Measurements from ENCODE around the gene TMPRSS15.

Gene TMPRSS15

DNA sequence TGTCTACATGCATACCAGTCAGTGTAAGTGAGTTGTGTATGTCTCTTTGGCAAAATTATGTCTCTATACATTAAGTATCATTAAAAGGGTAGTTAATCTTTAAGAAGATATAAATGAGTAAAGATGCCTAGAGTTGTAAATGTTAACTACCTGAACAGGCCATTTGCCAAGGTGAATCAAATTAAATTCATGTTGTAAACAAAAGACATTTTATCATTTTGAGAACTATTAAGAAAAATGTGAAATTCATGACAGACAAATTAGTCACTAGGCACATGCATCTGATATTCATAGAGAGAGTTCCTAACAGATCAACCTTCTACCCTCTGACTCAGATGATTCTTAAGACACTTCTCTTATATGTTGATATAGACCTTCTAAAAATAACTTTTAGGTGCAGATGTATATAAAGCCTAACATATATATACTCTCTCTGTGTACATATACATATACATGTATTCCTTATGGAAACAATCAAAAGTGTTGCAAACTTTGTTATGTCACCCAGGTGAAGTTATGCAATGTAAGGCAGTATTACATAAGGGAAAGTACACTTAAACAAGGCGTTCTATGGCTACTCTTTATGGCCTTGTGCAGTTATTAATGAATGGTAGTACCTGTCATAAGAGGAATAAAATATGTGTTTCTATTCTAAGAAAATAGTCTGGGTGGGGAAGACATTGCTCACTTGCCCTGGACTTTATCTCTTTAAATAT is at the start of gene TMPRSS15:
Gene TMPRSS15, minus strand, starts transcription at position 51 of the 716 bp plus-strand sequence. CDS start 163 bp downstream, outside the sequence.
- no peak within 1 kb of the TSS for H3K4me3 ChIP-seq
- no peak for DNase-seq (ENCODE audit: low spot score in 2 of 2)
- no peaks in the 10 kb centered on the region for H3K36me3 ChIP-seq (replicated peaks)
- in situ Hi-C loops (cut with MboI; ENCODE audit: low sequenced_read_pairs), result no loop called here
- 0 out of 2 replicates have a peak, but pooled peaks cover 2% of the 10 kb centered on the region for H3K4me1 ChIP-seq
- peaks cover 6% of the 10 kb centered on the region; the same call in 1 of the 2 replicates for H3K9me3 ChIP-seq
- H3K27me3 ChIP-seq (ENCODE audit: low read depth), result no peaks in the 10 kb centered on the region; the same call in 1 of the 2 replicates

DNA sequence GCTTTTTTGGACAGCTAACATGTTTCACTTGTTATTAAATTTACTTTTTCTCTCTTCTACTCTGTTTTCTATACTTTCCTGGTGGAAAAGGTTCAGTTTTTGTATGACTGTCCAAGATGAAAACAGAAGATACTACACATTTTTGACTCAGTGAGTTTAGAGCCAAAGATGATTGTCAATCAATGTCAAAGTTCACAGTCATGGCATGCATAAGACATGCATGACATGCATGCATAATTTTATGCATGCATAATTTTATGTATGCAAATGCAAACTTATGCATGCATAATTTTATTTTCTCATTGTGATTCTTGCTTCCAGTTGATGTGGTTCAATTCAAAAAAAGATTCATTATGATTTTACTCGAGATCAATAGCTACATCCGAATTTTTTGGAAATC is 48.1 kb upstream of the TMPRSS15 start:
- H3K4me1 ChIP-seq, result peaks cover 20% of the 10 kb centered on the region
- DNase-seq (ENCODE audit: low spot score in 2 of 2), result no peak
- H3K4me3 ChIP-seq, result no peak overlapping the region
- H3K9me3 ChIP-seq, result no peaks in the 10 kb centered on the region
- H3K27me3 ChIP-seq (ENCODE audit: low read depth), result no peaks in the 10 kb centered on the region
- in situ Hi-C loops (cut with MboI; ENCODE audit: low sequenced_read_pairs), result no loop called here
- no peaks in the 10 kb centered on the region for H3K36me3 ChIP-seq (replicated peaks)

DNA sequence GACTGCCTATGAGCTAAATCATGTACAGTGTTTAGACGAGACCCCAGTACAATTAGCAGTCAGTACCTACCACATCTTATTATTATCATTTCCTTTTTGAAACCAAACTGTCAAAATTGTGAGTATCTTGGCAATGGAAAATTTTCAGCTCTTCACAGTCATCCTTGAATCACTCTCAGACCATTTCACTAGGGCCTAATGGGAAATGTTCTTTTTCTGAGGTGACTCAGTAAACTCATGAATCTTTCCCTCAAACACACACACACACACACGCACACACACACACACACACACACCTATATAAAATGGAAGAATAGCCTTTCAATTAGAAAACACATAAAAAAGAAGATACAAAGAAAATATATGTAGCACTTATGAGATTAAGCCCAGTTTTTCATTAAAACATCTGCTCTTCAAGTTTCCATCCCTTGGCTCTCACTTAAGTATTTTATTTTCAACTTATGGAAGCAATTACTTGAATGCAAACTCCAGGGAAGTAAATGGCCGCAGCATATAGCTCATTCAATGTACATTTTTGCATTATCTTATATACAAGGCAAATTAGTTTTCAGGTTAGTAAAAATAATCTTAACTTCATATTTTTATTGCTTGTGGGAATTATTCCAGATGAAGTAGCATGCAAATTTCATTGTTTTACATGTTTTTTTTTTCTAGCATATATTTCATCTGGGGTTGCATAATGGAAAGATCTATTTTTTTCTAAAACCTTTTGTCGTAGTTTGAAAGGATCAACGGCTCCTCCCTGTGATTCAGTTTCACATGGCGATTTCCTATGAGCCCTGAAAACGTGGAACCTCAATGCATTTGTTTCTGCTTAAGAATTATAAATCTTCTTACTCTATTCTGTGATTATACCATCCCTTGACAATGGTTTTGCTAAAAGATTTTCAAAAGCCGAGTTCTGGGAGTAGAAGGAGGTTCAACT is 46.3 kb upstream of the TMPRSS15 start:
- in situ Hi-C loops (cut with MboI; ENCODE audit: low sequenced_read_pairs), result no loop called here
- H3K4me1 ChIP-seq, result peaks cover 20% of the 10 kb centered on the region
- H3K4me3 ChIP-seq, result no peak overlapping the region
- peak; percentile 23 to 48 for DNase-seq (ENCODE audit: low spot score in 2 of 2)
- no peaks in the 10 kb centered on the region for H3K27me3 ChIP-seq (ENCODE audit: low read depth)
- H3K9me3 ChIP-seq, result no peaks in the 10 kb centered on the region
- H3K36me3 ChIP-seq (replicated peaks), result no peaks in the 10 kb centered on the region

DNA sequence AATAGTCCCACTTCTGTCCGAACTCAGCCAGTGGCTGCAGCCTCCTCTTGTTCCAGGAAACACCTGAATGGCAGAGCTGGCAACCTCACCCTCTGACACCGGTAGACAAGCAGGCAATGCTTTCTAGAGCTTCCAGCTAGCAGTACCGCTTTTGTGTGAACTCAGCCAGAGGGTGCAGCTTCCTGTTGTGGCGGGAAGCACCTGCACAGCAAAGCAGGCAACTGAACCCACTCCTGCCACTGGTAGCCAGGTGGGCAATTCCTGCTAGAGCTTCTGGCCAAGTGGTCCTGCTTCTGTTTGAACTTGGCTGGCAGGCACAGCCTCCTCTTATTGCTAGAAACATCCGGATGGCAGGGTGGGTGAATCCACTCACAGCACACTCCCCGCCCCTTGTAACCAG is 40.1 kb upstream of the TMPRSS15 start:
- H3K4me3 ChIP-seq, result no peak overlapping the region
- no peaks in the 10 kb centered on the region for H3K27me3 ChIP-seq (ENCODE audit: low read depth)
- no peaks in the 10 kb centered on the region; the same call in 1 of the 2 replicates for H3K9me3 ChIP-seq
- DNase-seq (ENCODE audit: low spot score in 2 of 2), result no peak
- in situ Hi-C loops (cut with MboI; ENCODE audit: low sequenced_read_pairs), result no loop called here
- H3K4me1 ChIP-seq, result 0 out of 2 replicates have a peak, but pooled peaks cover 8% of the 10 kb centered on the region
- no peaks in the 10 kb centered on the region for H3K36me3 ChIP-seq (replicated peaks)

DNA sequence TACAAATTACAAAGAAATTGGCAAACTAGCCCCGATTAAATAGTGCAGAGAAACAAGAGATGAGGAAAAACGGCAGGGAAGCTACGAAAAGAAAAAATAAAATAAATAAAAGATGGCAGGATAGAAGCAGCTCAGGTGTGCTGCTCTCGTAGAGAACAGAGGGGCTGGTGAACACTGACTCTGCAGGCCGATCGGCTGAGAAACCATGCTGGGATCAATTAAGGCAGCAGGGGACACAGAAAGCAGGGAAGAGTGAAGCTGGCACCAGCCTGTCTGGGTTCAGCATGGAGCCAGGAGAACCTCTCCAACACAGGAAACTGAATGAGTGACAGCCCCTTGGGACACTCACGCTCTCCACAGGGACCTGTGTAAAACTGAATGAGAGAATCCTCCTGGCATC is 39.5 kb upstream of the TMPRSS15 start:
- no peak overlapping the region for H3K4me3 ChIP-seq
- H3K36me3 ChIP-seq (replicated peaks), result no peaks in the 10 kb centered on the region
- no peak for DNase-seq (ENCODE audit: low spot score in 2 of 2)
- in situ Hi-C loops (cut with MboI; ENCODE audit: low sequenced_read_pairs), result no loop called here
- no peaks in the 10 kb centered on the region for H3K27me3 ChIP-seq (ENCODE audit: low read depth)
- H3K4me1 ChIP-seq, result 0 out of 2 replicates have a peak, but pooled peaks cover 8% of the 10 kb centered on the region
- H3K9me3 ChIP-seq, result no peaks in the 10 kb centered on the region; the same call in 1 of the 2 replicates

DNA sequence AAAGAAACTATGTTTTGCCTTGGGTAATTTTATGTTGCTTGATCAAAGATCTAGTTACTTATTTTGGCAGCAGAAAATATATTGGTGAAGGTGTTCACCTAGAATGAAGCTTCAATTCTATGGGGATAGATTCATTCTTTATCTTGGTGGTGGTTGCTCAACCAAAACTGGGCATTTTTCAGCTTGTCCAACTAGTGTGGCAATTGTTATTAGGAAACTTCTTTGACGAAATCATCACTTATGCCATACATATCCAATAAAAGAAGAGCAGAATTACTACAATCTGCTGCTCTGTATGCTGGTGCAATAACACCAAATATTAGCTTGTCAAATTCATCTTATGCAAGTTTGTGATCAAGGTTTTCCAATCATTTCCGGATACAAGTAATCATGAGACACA is 26.8 kb upstream of the TMPRSS15 start:
- H3K4me1 ChIP-seq, result no peaks in the 10 kb centered on the region
- no peaks in the 10 kb centered on the region for H3K27me3 ChIP-seq (ENCODE audit: low read depth)
- in situ Hi-C loops (cut with MboI; ENCODE audit: low sequenced_read_pairs), result no loop called here
- no peaks in the 10 kb centered on the region for H3K36me3 ChIP-seq (replicated peaks)
- no peak overlapping the region for H3K4me3 ChIP-seq
- no peaks in the 10 kb centered on the region for H3K9me3 ChIP-seq
- no peak for DNase-seq (ENCODE audit: low spot score in 2 of 2)

DNA sequence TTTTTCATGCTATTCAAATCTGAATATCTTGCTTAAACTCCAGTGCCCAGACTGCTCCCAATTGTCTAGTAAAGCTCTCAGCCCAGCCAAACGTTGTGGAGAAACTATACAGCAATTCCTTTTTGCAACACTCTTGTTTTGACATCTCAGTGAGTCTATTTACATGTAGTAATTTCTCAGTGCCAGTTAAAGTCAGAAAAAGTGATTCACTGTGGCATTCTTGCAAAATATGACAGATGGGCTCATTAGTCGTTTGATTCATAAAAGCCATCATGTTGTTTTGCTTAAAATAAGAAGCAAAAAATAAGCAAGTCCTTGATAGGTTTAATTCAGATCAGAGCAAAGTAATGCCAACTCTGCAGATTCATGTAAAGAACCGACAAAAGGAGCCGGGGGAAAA is 20.7 kb upstream of the TMPRSS15 start:
- no peaks in the 10 kb centered on the region for H3K9me3 ChIP-seq
- no peak overlapping the region for H3K4me3 ChIP-seq
- in situ Hi-C loops (cut with MboI; ENCODE audit: low sequenced_read_pairs), result no loop called here
- H3K27me3 ChIP-seq (ENCODE audit: low read depth), result no peaks in the 10 kb centered on the region
- H3K36me3 ChIP-seq (replicated peaks), result no peaks in the 10 kb centered on the region
- DNase-seq (ENCODE audit: low spot score in 2 of 2), result no peak
- no peaks in the 10 kb centered on the region for H3K4me1 ChIP-seq

DNA sequence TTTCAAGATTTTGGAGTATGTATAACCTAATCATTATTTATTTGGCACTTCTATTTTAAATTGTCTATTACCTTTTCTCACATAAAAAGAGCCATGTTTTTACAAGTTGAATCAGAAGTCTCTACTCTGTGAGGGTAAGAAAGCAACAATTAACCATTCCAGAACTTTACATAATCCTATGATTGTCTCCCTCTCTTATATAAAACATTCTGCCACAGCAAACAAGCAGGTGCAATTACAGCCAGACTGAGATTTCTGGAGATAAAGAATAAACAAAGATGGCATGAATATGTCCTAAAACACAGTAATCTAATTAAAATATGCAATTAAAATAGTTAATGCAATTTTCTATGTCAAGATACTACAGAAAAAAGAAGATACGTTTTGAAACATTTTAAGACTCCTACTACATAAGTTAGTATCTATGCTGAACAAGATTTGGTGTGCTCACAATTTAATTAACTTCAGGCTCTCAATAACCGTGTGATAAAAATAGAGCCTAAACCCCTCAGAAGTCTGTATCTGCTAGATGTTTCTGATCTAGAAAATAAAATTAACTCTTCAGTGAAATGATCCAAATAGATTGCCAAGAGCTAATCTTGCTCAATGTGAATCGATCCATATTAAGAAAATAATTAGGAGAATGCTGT is 13.7 kb upstream of the TMPRSS15 start:
- peaks cover 8% of the 10 kb centered on the region for H3K4me1 ChIP-seq
- no peaks in the 10 kb centered on the region for H3K9me3 ChIP-seq
- no peaks in the 10 kb centered on the region; the same call in 1 of the 2 replicates for H3K27me3 ChIP-seq (ENCODE audit: low read depth)
- in situ Hi-C loops (cut with MboI; ENCODE audit: low sequenced_read_pairs), result no loop called here
- H3K36me3 ChIP-seq (replicated peaks), result no peaks in the 10 kb centered on the region
- peak in 1 of 2 experiments; percentile 53 for DNase-seq (ENCODE audit: low spot score in 2 of 2)
- H3K4me3 ChIP-seq, result no peak overlapping the region

DNA sequence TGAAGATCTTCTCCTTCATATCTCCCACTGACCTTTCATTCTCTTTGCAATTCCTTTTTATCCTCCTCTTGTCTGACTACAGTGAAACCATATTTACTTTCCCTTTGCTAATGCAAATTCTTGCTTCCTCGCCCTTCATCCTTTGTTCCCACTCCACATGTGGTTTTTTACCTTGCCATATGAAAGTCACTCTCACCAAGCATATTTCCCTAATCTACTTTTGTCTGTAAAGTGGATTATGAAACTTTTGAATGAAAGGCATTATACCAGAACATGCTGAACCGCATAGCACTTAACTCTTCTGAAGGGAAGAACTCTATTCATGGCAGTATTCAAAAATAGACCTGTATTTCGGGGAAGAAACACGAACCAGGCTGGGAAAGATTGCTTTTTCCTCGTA is 8.0 kb upstream of the TMPRSS15 start:
- Histone ChIP-seq H3K27me3 (ENCODE audit: low read depth) (no peaks in the 10 kb centered on the region; the same call in 1 of the 2 replicates), H3K9me3 (no peaks in the 10 kb centered on the region), H3K36me3 (replicated peaks) (no peaks in the 10 kb centered on the region), H3K4me1 (peaks cover 16% of the 10 kb centered on the region), H3K4me3 (no peak overlapping the region)
- in situ Hi-C loops (cut with MboI; ENCODE audit: low sequenced_read_pairs), result no loop called here
- DNase-seq (ENCODE audit: low spot score in 2 of 2), result peak; percentile 64 to 98

DNA sequence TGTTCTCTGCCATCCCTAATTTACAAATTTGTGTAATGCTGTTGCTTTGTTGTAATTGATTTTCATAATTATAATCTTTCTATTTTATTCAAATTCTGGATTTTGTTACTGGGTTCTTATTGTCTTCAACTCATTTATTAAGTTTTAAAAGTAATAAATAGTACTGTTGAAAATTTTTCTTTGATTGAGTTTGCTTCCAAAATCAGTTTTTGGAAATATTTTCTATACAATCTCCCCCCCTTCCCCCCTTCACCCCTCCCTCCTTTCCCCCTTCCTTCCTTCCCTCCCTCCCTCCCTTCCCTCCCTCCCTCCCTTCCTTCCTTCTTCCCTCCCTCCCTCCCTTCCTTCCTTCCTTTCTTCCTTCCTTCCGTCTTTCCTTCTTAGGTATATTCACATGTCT is 6.0 kb upstream of the TMPRSS15 start:
- no peak overlapping the region for H3K4me3 ChIP-seq

DNA sequence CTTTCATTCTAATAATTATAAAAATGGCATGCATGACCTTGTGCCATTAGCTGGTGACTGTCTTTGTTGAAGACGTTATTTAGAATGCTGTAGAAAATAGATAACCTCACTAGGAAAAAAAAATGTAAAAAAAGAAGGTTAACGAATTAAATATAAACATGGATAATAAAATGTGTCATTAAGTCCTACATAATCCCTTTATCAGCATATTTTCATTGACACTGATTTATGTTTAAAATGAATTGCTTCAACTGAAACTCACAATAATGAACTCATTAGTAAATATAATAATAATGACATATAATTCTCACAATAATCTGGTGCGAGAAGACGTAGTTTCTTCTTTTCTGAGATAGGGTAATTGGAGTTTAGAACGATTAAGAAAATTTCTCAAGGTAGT is 4.7 kb downstream of the TMPRSS15 start:
- Histone ChIP-seq H3K4me3 (no peak overlapping the region), H3K9me3 (peaks cover 6% of the 10 kb centered on the region; the same call in 1 of the 2 replicates), H3K4me1 (peaks cover 3% of the 10 kb centered on the region; the same call in 1 of the 2 replicates), H3K27me3 (ENCODE audit: low read depth) (no peaks in the 10 kb centered on the region), H3K36me3 (replicated peaks) (no peaks in the 10 kb centered on the region)
- no peak for DNase-seq (ENCODE audit: low spot score in 2 of 2)
- in situ Hi-C loops (cut with MboI; ENCODE audit: low sequenced_read_pairs), result no loop called here

More for the DNA sequence above, 6.0 kb upstream of the TMPRSS15 start:
- in situ Hi-C loops (cut with MboI; ENCODE audit: low sequenced_read_pairs), result no loop called here
- Histone ChIP-seq H3K36me3 (replicated peaks) (no peaks in the 10 kb centered on the region), H3K9me3 (no peaks in the 10 kb centered on the region), H3K27me3 (ENCODE audit: low read depth) (no peaks in the 10 kb centered on the region; the same call in 1 of the 2 replicates), H3K4me1 (peaks cover 18% of the 10 kb centered on the region)
- no peak for DNase-seq (ENCODE audit: low spot score in 2 of 2)

DNA sequence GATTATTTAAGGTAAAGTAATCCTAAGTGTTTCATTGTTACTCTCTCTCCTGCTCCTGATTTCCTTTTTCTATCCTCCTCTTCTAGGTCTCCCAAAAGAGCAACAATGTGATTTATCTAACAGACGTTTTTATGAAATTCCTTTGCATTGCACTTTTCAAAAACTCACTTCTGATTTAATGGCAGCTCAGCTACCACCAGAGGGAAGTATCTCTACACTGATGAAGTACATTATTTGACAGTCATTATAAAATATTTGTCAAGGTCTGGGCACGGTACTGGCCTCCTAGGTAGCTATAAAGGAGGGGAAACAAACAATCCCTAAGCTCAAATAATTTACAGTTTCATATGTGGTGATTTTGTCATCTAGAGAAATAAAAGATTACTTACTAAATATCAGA is 15.6 kb downstream of the TMPRSS15 start:
- Histone ChIP-seq H3K4me3 (no peak overlapping the region), H3K36me3 (replicated peaks) (no peaks in the 10 kb centered on the region), H3K27me3 (ENCODE audit: low read depth) (no peaks in the 10 kb centered on the region), H3K9me3 (no peaks in the 10 kb centered on the region), H3K4me1 (no peaks in the 10 kb centered on the region)
- in situ Hi-C loops (cut with MboI; ENCODE audit: low sequenced_read_pairs), result no loop called here
- DNase-seq (ENCODE audit: low spot score in 2 of 2), result no peak

DNA sequence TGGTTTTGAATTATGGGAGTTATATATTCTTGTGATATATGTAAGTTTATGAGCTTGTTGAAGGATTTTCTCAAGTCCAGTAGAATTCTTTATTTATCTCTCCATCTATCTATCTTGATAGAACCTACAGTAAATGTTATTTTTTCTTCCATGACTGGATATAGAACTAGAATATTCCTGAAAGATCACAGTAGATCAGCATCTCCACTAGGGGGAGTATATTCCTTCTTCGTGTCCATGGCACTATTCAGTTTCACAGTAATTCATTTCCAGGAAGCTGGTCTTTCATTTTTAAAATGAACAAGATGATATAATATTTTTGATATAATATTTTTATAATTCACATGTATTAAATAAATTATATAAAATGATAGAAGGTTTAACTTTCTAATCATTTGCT is 18.8 kb downstream of the TMPRSS15 start:
- in situ Hi-C loops (cut with MboI; ENCODE audit: low sequenced_read_pairs), result no loop called here

More for the DNA sequence above, 18.8 kb downstream of the TMPRSS15 start:
- Histone ChIP-seq H3K4me3 (no peak overlapping the region), H3K36me3 (replicated peaks) (no peaks in the 10 kb centered on the region), H3K27me3 (ENCODE audit: low read depth) (no peaks in the 10 kb centered on the region), H3K4me1 (no peaks in the 10 kb centered on the region), H3K9me3 (no peaks in the 10 kb centered on the region)
- peak in 1 of 2 experiments; percentile 45 for DNase-seq (ENCODE audit: low spot score in 2 of 2)
